CD4-positive, alpha-beta T cell (primary cell): Measurements from ENCODE around the gene PHAF1. TPM values are rescaled to one million over a fixed set of nuclear protein-coding genes. Genes with fewer than 3 reads are reported as not detected.

Source experiments
- ATAC-seq: fragments of 200-7000 bp; cut with Tn5 transposase; one replicate; pipeline ENCODE4 v1.10.0; 2022; ENCODE audit warnings: mild to moderate bottlenecking; ENCODE audit not compliant: poor library complexity
- CTCF ChIA-PET: fragments of 350-600 bp; sonication (Branson Sonifier 250); formaldehyde crosslinking; loops from one replicate; lab custom pipeline; 2021; ENCODE audit warnings: antibody characterized with exemption, inconsistent platforms; lab: Charles Lee
- POLR2A ChIA-PET: fragments of 350-600 bp; sonication (Branson Sonifier 250); formaldehyde crosslinking; loops from one replicate; lab custom pipeline; 2021; ENCODE audit warnings: antibody characterized with exemption, inconsistent platforms; lab: Charles Lee
- DNase-seq, 14 experiments: peaks; one replicate each; pipeline ENCODE4 v3.0.0-alpha.2; 2013 to 2020; ENCODE audit warnings: mixed read lengths in 2 of 14
- H3K27ac ChIP-seq, 2 donors: one replicate each; pipeline versions ENCODE4 v1.5.1 to v1.7.0; 2013; ENCODE audit warnings: low read length in 2 of 2, low read depth in 1 of 2, mild to moderate bottlenecking in 1 of 2
- H3K27me3 ChIP-seq, 2 experiments: 1 replicate in 1 of 2; 2 replicates in 1 of 2; pipeline versions ENCODE4 v1.6.1 to v1.7.0; 2013; ENCODE audit warnings: low read length in 2 of 2, control low read depth in 1 of 2, mild to moderate bottlenecking in 1 of 2, moderate library complexity in 1 of 2; ENCODE audit not compliant: insufficient read depth in 2 of 2, control insufficient read depth in 1 of 2
- H3K36me3 ChIP-seq: one replicate; pipeline ENCODE4 v1.6.1; 2013; ENCODE audit warnings: low read length, control low read depth; ENCODE audit not compliant: insufficient read depth
- H3K4me1 ChIP-seq: one replicate; pipeline ENCODE4 v1.6.1; 2013; ENCODE audit warnings: low read length, control low read depth; ENCODE audit not compliant: insufficient read depth
- H3K4me3 ChIP-seq: one replicate; pipeline ENCODE4 v1.5.1; 2013; ENCODE audit warnings: mild to moderate bottlenecking, low read length, moderate library complexity
- H3K9me3 ChIP-seq, 2 experiments: 1 replicate in 1 of 2; 2 replicates in 1 of 2; pipeline versions ENCODE4 v1.6.1 to v1.7.0; 2013; ENCODE audit warnings: low read length in 2 of 2, mild to moderate bottlenecking in 2 of 2, control low read depth in 1 of 2, moderate library complexity in 1 of 2; ENCODE audit not compliant: control insufficient read depth in 1 of 2, insufficient read depth in 1 of 2
- H3K27ac Mint-ChIP-seq: one replicate; pipeline ENCODE4 v1.8.0; 2020; ENCODE audit warnings: mixed read lengths
- H3K27me3 Mint-ChIP-seq: one replicate; pipeline ENCODE4 v1.8.0; 2021; ENCODE audit warnings: mixed read lengths
- H3K36me3 Mint-ChIP-seq: one replicate; pipeline ENCODE4 v1.8.0; 2021; ENCODE audit warnings: low read depth, mixed read lengths
- H3K4me1 Mint-ChIP-seq: one replicate; pipeline ENCODE4 v1.8.0; 2021; ENCODE audit warnings: low read depth, mixed read lengths
- H3K4me3 Mint-ChIP-seq: one replicate; pipeline ENCODE4 v1.8.0; 2020; ENCODE audit warnings: mild to moderate bottlenecking, mixed read lengths
- H3K9me3 Mint-ChIP-seq: one replicate; pipeline ENCODE4 v1.8.0; 2020; ENCODE audit warnings: mixed read lengths
- intact Hi-C, 2 experiments: fragments of 100-400 bp; cut with DNase I in 1 of 2; cut with micrococcal nuclease in 1 of 2; formaldehyde crosslinking; loops; one replicate each; pipeline versions ENCODE4 v1.15.1 to v1.9.0; 2023 to 2025; cut with DNase I, micrococcal nuclease
- total RNA-seq, 174 experiments: library from RNA in 2 of 174; stranded (reverse) in 2 of 174; gene quantifications; one replicate each; pipeline ENCODE4 v1.2.3 and lab custom pipeline; 2021 to 2026
- TF ChIP-seq, protein P1 (sequence below): fragments of 200-600 bp; IDR thresholded peaks from one replicate; pipeline ENCODE4 v1.8.0; 2022; ENCODE audit warnings: antibody characterized with exemption, mild to moderate bottlenecking

PHAF1 gene
- total RNA-seq, 2 experiments from 2014 or later: 10.6 to 10.8 TPM

- Mint-ChIP-seq H3K27me3 (peaks cover 11% of the 10 kb centered on the region), H3K4me1 (no peaks in the 10 kb centered on the region), H3K36me3 (peaks cover 80% of the 10 kb centered on the region), H3K27ac (no peak overlapping the region), H3K4me3 (no peak overlapping the region), H3K9me3 (no peaks in the 10 kb centered on the region)
- Histone ChIP-seq H3K27ac (no peak overlapping the region), H3K27me3 (no peaks in the 10 kb centered on the region), H3K4me3 (no peak overlapping the region), H3K4me1 (peaks cover 12% of the 10 kb centered on the region), H3K9me3 (peaks cover 0 to 7% of the 10 kb centered on the region in 2 experiments), H3K36me3 (peaks cover 69% of the 10 kb centered on the region)
- intact Hi-C loops: loop anchor here in 1 of 2 experiments (10.0 kb wide), 1 partner anchor 309 kb away; no protein-coding TSS in a partner anchor
- ChIA-PET POLR2A (no interaction called here), CTCF (no interaction called here)
- DNase-seq (no peak), ATAC-seq (no peak)
- TF ChIP-seq, protein P1, sequence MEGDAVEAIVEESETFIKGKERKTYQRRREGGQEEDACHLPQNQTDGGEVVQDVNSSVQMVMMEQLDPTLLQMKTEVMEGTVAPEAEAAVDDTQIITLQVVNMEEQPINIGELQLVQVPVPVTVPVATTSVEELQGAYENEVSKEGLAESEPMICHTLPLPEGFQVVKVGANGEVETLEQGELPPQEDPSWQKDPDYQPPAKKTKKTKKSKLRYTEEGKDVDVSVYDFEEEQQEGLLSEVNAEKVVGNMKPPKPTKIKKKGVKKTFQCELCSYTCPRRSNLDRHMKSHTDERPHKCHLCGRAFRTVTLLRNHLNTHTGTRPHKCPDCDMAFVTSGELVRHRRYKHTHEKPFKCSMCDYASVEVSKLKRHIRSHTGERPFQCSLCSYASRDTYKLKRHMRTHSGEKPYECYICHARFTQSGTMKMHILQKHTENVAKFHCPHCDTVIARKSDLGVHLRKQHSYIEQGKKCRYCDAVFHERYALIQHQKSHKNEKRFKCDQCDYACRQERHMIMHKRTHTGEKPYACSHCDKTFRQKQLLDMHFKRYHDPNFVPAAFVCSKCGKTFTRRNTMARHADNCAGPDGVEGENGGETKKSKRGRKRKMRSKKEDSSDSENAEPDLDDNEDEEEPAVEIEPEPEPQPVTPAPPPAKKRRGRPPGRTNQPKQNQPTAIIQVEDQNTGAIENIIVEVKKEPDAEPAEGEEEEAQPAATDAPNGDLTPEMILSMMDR: no peak
Observed at GRCh38 chr16:67145746-67146145, 36.0 kb downstream of the PHAF1 start.

- H3K9me3 ChIP-seq: peaks cover 0 to 7% of the 10 kb centered on the region in 2 experiments
- intact Hi-C loops: loop anchor here in 1 of 2 experiments (10.0 kb wide), 1 partner anchor 308 kb away; no protein-coding TSS in a partner anchor
- H3K36me3 ChIP-seq: peaks cover 59% of the 10 kb centered on the region
- ChIA-PET CTCF (no interaction called here), POLR2A (no interaction called here)
- H3K27ac Mint-ChIP-seq: no peak overlapping the region
- H3K4me1 ChIP-seq: peaks cover 22% of the 10 kb centered on the region
- H3K4me3 Mint-ChIP-seq: no peak overlapping the region
- H3K4me3 ChIP-seq: no peak overlapping the region
- no peak for ATAC-seq
- H3K27me3 ChIP-seq: no peaks in the 10 kb centered on the region
- H3K27me3 Mint-ChIP-seq: peaks cover 14% of the 10 kb centered on the region
- no peak for DNase-seq
- peaks cover 8% of the 10 kb centered on the region for H3K4me1 Mint-ChIP-seq
- TF ChIP-seq, protein P1: no peak
- H3K27ac ChIP-seq: no peak overlapping the region
- no peaks in the 10 kb centered on the region for H3K9me3 Mint-ChIP-seq
- peaks cover 70% of the 10 kb centered on the region for H3K36me3 Mint-ChIP-seq
Observed at GRCh38 chr16:67146523-67147357, 37.0 kb downstream of the PHAF1 start.

GRCh38 chr16:67147437-67148140 is 37.8 kb downstream of the PHAF1 start:
- no peaks in the 10 kb centered on the region for H3K9me3 Mint-ChIP-seq
- CTCF ChIA-PET: no interaction called here
- H3K27me3 ChIP-seq: no peaks in the 10 kb centered on the region
- peaks cover 0 to 7% of the 10 kb centered on the region in 2 experiments for H3K9me3 ChIP-seq
- DNase-seq (no peak), ATAC-seq (no peak)
- H3K27me3 Mint-ChIP-seq: peaks cover 14% of the 10 kb centered on the region
- H3K27ac Mint-ChIP-seq: no peak overlapping the region
- H3K4me3 ChIP-seq: no peak overlapping the region
- H3K4me1 Mint-ChIP-seq: peaks cover 10% of the 10 kb centered on the region
- H3K36me3 Mint-ChIP-seq: peaks cover 61% of the 10 kb centered on the region
- H3K4me3 Mint-ChIP-seq: no peak overlapping the region
- TF ChIP-seq, protein P1: no peak
- H3K27ac ChIP-seq: no peak overlapping the region
- H3K36me3 ChIP-seq: peaks cover 51% of the 10 kb centered on the region
- intact Hi-C loops: loop anchor here in 1 of 2 experiments (10.0 kb wide), 1 partner anchor 307 kb away; no protein-coding TSS in a partner anchor
- H3K4me1 ChIP-seq: peaks cover 24% of the 10 kb centered on the region
- POLR2A ChIA-PET: no interaction called here
